HEK293 (cell line): ENCODE results near the gene RASD2.

Source experiments
- SETDB1 ChIP-seq: IDR thresholded peaks from one replicate; pipeline ENCODE4 v1.6.1; 2017; ENCODE audit warnings: mild to moderate bottlenecking, low read length, moderate library complexity, mixed read lengths; ENCODE audit not compliant: insufficient read length
- TCF7L2 ChIP-seq: IDR thresholded peaks from 2 replicates; pipeline ENCODE4 v1.6.1; 2011; ENCODE audit warnings: low read depth, mild to moderate bottlenecking, inconsistent platforms, low read length, moderate library complexity, borderline replicate concordance
- YY1 ChIP-seq: fragments of 450-650 bp; formaldehyde crosslinking; IDR thresholded peaks from 2 replicates; pipeline ENCODE4 v1.5.1; 2018; ENCODE audit warnings: missing biosample characterization, missing genetic modification characterization
- ZBTB1 ChIP-seq: fragments of 450-650 bp; formaldehyde crosslinking; IDR thresholded peaks from 2 replicates; pipeline ENCODE4 v1.5.1; 2016; ENCODE audit warnings: missing biosample characterization, missing genetic modification characterization
- ZBTB7A ChIP-seq: fragments of 450-650 bp; formaldehyde crosslinking; IDR thresholded peaks from 2 replicates; pipeline ENCODE4 v1.5.1; 2016; ENCODE audit warnings: low read depth, missing biosample characterization, missing genetic modification characterization
- TF ChIP-seq, protein P1 (sequence below): fragments of 450-650 bp; formaldehyde crosslinking; IDR thresholded peaks from 2 replicates; pipeline ENCODE4 v1.5.1; 2016; ENCODE audit warnings: missing biosample characterization, missing genetic modification characterization
- TF ChIP-seq, protein P2 (sequence below): fragments of 450-650 bp; formaldehyde crosslinking; IDR thresholded peaks from 2 replicates; pipeline ENCODE4 v1.5.1; 2016; ENCODE audit warnings: missing biosample characterization, missing genetic modification characterization

DNA sequence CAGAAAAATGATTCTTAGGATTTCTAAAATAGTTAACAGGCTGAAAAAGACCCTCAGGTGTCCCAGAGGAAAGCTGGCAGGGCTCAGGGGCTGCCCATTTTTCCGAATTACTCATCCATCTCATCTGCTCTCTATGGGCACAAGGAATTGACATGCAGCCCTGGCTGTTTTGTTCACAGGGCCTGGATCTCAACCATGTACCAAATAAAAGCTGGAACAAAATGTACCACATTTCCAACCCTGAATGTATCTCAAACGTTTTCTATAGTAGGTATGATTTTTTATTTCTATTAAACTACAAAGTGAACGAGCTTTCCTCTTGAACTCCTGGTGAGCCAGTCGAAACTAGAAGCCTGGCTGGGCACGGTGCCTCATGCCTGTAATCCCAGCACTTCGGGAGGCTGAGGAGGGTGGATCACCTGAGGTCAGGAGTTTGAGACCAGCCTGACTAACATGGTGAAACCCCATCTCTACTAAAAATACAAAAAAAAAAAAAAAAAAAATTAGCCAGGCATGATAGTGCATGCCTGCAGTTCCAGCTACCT, 43.8 kb upstream of the RASD2 start:
- TF ChIP-seq YY1 (tag by site-specific recombination) (no peak), SETDB1 (no peak), ZBTB1 (no peak), TCF7L2 (no peak), ZBTB7A (no peak)
- TF ChIP-seq, protein P1, sequence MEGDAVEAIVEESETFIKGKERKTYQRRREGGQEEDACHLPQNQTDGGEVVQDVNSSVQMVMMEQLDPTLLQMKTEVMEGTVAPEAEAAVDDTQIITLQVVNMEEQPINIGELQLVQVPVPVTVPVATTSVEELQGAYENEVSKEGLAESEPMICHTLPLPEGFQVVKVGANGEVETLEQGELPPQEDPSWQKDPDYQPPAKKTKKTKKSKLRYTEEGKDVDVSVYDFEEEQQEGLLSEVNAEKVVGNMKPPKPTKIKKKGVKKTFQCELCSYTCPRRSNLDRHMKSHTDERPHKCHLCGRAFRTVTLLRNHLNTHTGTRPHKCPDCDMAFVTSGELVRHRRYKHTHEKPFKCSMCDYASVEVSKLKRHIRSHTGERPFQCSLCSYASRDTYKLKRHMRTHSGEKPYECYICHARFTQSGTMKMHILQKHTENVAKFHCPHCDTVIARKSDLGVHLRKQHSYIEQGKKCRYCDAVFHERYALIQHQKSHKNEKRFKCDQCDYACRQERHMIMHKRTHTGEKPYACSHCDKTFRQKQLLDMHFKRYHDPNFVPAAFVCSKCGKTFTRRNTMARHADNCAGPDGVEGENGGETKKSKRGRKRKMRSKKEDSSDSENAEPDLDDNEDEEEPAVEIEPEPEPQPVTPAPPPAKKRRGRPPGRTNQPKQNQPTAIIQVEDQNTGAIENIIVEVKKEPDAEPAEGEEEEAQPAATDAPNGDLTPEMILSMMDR (tag by site-specific recombination), result no peak
- TF ChIP-seq, protein P2, sequence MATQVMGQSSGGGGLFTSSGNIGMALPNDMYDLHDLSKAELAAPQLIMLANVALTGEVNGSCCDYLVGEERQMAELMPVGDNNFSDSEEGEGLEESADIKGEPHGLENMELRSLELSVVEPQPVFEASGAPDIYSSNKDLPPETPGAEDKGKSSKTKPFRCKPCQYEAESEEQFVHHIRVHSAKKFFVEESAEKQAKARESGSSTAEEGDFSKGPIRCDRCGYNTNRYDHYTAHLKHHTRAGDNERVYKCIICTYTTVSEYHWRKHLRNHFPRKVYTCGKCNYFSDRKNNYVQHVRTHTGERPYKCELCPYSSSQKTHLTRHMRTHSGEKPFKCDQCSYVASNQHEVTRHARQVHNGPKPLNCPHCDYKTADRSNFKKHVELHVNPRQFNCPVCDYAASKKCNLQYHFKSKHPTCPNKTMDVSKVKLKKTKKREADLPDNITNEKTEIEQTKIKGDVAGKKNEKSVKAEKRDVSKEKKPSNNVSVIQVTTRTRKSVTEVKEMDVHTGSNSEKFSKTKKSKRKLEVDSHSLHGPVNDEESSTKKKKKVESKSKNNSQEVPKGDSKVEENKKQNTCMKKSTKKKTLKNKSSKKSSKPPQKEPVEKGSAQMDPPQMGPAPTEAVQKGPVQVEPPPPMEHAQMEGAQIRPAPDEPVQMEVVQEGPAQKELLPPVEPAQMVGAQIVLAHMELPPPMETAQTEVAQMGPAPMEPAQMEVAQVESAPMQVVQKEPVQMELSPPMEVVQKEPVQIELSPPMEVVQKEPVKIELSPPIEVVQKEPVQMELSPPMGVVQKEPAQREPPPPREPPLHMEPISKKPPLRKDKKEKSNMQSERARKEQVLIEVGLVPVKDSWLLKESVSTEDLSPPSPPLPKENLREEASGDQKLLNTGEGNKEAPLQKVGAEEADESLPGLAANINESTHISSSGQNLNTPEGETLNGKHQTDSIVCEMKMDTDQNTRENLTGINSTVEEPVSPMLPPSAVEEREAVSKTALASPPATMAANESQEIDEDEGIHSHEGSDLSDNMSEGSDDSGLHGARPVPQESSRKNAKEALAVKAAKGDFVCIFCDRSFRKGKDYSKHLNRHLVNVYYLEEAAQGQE (tag by site-specific recombination), result no peak
